Adrenal gland (tissue), 5 donors: ENCODE results near the gene PPP3CA.
"Not testable (repeated sequence)": the region's sequence is repeated elsewhere in the genome, so short reads cannot be mapped to it uniquely, and the experiment has no call there.

ENCODE experiments used
- CTCF ChIP-seq, 6 experiments: fragments of 450-650 bp in 4 of 6; fragments of 200-600 bp in 2 of 6; sonication (generic) in 1 of 6; IDR thresholded peaks; 1 replicate in 5 of 6; 2 replicates in 1 of 6; pipeline versions ENCODE4 v1.5.1 to v1.8.0; 2016 to 2021; ENCODE audit warnings: antibody characterized with exemption in 6 of 6, mild to moderate bottlenecking in 2 of 6, moderate library complexity in 1 of 6
- POLR2A ChIP-seq, 2 donors: fragments of 450-650 bp; IDR thresholded peaks; one replicate each; pipeline ENCODE4 v1.6.1; 2017; ENCODE audit warnings: antibody characterized with exemption in 2 of 2, mild to moderate bottlenecking in 2 of 2, moderate library complexity in 1 of 2
- donor health status: DM: no; HTN: no; CAD: no.

- not testable (repeated sequence) for TF ChIP-seq POLR2A, CTCF (IDR thresholded peaks at IDR 0.05)
Measured at GRCh38 chr4:100995002-100995401, 352.3 kb downstream of the PPP3CA start.
